Body of pancreas (tissue), 4 donors: ENCODE data around the gene GRIK4. TPM values are rescaled to one million over a fixed set of nuclear protein-coding genes. Genes with fewer than 3 reads are reported as not detected.

Experiments
- ATAC-seq: fragments of 150-250 bp; one replicate; pipeline ENCODE4 v1.9.1; 2016
- DNase-seq, 4 donors: peaks; one replicate each; pipeline ENCODE4 v3.0.0-alpha.2; 2019
- H3K27ac ChIP-seq, 4 donors: fragments of 200-600 bp; sonication (generic); 1 replicate in 3 of 4; 2 replicates in 1 of 4; pipeline versions ENCODE4 v1.5.1 to v1.6.1; 2016 to 2019; ENCODE audit warnings: mild to moderate bottlenecking in 1 of 4, mixed read lengths in 1 of 4, moderate library complexity in 1 of 4
- H3K27me3 ChIP-seq, 2 donors: fragments of 200-600 bp; sonication (generic); one replicate each; pipeline ENCODE4 v1.6.0; 2016; ENCODE audit warnings: mild to moderate bottlenecking in 1 of 2
- H3K36me3 ChIP-seq, 2 donors: fragments of 200-600 bp; sonication (generic); replicated peaks in 1 of 2; 2 replicates each; pipeline ENCODE4 v1.5.1; 2016; ENCODE audit warnings: low read depth in 2 of 2; ENCODE audit not compliant: insufficient read depth in 1 of 2
- H3K4me1 ChIP-seq: fragments of 200-600 bp; sonication (generic); one replicate; pipeline ENCODE4 v1.6.0; 2016
- H3K4me3 ChIP-seq, 2 donors: fragments of 200-600 bp; sonication (generic); 1 replicate in 1 of 2; 2 replicates in 1 of 2; pipeline ENCODE4 v1.5.1; 2016 to 2019
- H3K9me3 ChIP-seq, 3 donors: fragments of 200-600 bp; sonication (generic); 1 replicate in 2 of 3; 2 replicates in 1 of 3; pipeline ENCODE4 v1.5.1; 2016
- POLR2A ChIP-seq, 3 donors: fragments of 450-650 bp; IDR thresholded peaks; one replicate each; pipeline ENCODE4 v1.6.1; 2016; ENCODE audit warnings: antibody characterized with exemption in 3 of 3, mild to moderate bottlenecking in 2 of 3
- WGBS, 2 donors: methylation state at CpG; one replicate each; pipeline ENCODE4 v1.1.5; 2017; 5-methylcytosine and 5-hydroxymethylcytosine counted together
- intact Hi-C: fragments of 100-400 bp; cut with DNase I; formaldehyde crosslinking; loops from one replicate; pipeline ENCODE4 v1.15.1; 2023
- total RNA-seq, 2 donors: library from RNA; depleted of rRNA; stranded (reverse); fragments of >200 nt; gene quantifications; one replicate each; pipeline ENCODE4 v1.1.0, GENCODE V29; 2016
- TF ChIP-seq, protein P1 (sequence below), 7 experiments: fragments of 450-650 bp in 4 of 7; fragments of 200-600 bp in 3 of 7; sonication (generic) in 3 of 7; IDR thresholded peaks; one replicate each; pipeline ENCODE4 v1.5.1; 2016 to 2019; ENCODE audit warnings: antibody characterized with exemption in 7 of 7

The GRIK4 gene
- total RNA-seq, 2 donors from 2014 or later, result not detected

DNA sequence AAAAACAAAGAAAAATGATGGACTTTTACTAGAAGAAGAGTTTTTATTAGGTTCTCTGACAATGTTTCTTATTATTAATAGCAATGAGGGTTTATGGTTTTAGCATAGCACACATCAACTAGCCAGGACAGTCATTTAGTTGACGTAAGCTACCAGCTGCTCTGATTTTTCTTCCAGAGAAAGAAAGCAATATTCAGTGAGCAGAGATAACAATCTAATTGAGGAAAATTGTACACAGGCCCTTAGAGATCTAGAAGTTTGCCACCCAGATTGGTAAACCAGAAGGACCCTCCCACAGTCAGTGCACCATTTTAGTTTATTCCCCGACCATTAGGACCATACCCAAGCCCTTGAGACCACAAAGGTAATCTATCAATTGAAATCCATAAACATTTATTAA is 483.6 kb downstream of the GRIK4 start:
- no peak for TF ChIP-seq POLR2A (IDR thresholded peaks at IDR 0.05)
- TF ChIP-seq, protein P1, sequence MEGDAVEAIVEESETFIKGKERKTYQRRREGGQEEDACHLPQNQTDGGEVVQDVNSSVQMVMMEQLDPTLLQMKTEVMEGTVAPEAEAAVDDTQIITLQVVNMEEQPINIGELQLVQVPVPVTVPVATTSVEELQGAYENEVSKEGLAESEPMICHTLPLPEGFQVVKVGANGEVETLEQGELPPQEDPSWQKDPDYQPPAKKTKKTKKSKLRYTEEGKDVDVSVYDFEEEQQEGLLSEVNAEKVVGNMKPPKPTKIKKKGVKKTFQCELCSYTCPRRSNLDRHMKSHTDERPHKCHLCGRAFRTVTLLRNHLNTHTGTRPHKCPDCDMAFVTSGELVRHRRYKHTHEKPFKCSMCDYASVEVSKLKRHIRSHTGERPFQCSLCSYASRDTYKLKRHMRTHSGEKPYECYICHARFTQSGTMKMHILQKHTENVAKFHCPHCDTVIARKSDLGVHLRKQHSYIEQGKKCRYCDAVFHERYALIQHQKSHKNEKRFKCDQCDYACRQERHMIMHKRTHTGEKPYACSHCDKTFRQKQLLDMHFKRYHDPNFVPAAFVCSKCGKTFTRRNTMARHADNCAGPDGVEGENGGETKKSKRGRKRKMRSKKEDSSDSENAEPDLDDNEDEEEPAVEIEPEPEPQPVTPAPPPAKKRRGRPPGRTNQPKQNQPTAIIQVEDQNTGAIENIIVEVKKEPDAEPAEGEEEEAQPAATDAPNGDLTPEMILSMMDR (IDR thresholded peaks at IDR 0.05), result no peak
- WGBS, 2 donors, result 90 to 95% methylated on average over 2 of the region's 2 CpGs
- Histone ChIP-seq H3K36me3 (no peaks in the 10 kb centered on the region), H3K4me1 (no peaks in the 10 kb centered on the region), H3K27ac (no peak overlapping the region), H3K27me3 (no peaks in the 10 kb centered on the region), H3K4me3 (no peak overlapping the region), H3K9me3 (no peaks in the 10 kb centered on the region)
- DNase-seq (no peak), ATAC-seq (no peak)
- intact Hi-C loops, result no loop called here

DNA sequence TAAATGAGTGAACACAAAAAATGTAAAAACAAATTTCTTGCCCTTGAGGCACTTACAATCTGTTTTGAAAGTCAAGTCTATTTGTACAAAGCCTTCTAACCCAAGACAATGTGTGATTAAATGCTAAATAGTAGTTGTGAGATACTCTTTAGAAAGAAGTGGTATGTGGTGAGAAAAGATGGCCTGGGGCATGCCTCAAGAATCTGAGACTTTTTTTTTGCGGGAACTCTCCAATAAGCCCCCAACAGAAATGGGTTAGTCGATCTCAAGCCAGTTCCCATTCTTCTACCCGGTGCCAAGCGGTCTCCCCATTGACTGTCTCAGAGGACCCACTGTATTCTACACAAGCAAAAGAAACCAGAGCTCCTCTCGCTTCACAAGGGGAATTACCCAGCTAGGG is 485.4 kb downstream of the GRIK4 start:
- intact Hi-C loops, result no loop called here
- no peaks in the 10 kb centered on the region for H3K9me3 ChIP-seq
- ATAC-seq (no peak), DNase-seq (no peak)
- no peak for TF ChIP-seq POLR2A (IDR thresholded peaks at IDR 0.05)
- TF ChIP-seq, protein P1 (IDR thresholded peaks at IDR 0.05), result no peak
- no peaks in the 10 kb centered on the region for H3K36me3 ChIP-seq
- no peaks in the 10 kb centered on the region for H3K27me3 ChIP-seq
- no peak overlapping the region for H3K4me3 ChIP-seq
- no peaks in the 10 kb centered on the region for H3K4me1 ChIP-seq
- 85 to 93% methylated on average over 5 of the region's 5 CpGs for WGBS, 2 donors
- H3K27ac ChIP-seq, result no peak overlapping the region

DNA sequence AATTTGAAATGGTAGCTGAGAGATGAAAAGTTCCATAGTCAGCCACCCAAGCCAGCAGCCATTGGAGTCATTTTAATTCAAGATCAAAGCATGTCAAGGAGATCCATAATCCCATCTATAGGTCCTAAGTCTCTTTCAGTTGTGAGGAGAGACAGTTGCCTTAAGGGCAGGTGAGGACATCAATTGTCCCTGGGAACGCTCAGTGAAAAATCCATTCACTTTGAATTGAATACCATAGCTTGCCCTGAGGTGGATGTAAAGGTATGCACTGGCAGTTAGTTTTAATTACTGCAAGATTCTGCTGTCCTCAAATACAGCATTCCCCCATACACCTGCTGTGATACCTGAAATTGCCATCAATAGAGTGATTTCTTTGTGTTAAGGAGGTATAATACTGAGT is 487.0 kb downstream of the GRIK4 start:
- intact Hi-C loops, result no loop called here
- no peak for ATAC-seq
- Histone ChIP-seq H3K27me3 (no peaks in the 10 kb centered on the region), H3K27ac (no peak overlapping the region), H3K9me3 (no peaks in the 10 kb centered on the region), H3K36me3 (no peaks in the 10 kb centered on the region), H3K4me3 (no peak overlapping the region), H3K4me1 (no peaks in the 10 kb centered on the region)
- no peak for DNase-seq
- WGBS, 2 donors, result 82 to 96% methylated on average over 1 of the region's 1 CpG
- TF ChIP-seq, protein P1 (IDR thresholded peaks at IDR 0.05), result no peak
- no peak for TF ChIP-seq POLR2A (IDR thresholded peaks at IDR 0.05)

DNA sequence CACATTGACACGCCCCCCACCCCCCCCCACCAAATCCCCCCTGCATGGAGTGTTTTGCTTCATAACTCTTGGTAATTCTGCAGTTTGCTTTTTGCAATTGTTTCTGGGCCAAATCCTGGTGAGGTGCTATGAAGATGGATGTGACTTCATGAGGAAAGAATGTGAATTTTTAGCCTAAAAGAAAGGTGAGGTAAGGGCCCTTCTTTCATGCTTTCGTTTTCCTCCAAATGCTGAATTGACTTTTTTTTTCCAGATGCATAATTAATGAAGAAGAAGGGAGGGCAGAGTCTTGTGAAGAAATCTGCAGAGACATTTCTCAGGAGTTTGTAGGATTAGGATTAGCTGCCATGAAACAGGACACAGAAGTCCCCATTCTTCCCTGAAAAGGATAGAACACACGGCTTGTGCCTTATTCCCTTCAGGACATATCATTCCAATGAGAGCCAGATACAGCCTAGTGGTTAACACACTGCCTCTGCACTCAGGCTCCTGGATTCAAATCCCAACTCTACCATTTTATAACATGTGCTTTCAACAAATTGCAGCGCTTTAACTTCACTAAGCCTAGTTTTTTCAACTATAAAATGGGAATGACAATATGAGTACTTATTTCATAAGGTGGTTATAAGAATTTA is 492.8 kb downstream of the GRIK4 start:
- TF ChIP-seq POLR2A (IDR thresholded peaks at IDR 0.05), result no peak
- TF ChIP-seq, protein P1 (IDR thresholded peaks at IDR 0.05), result no peak
- Histone ChIP-seq H3K27me3 (no peaks in the 10 kb centered on the region), H3K4me1 (no peaks in the 10 kb centered on the region), H3K36me3 (no peaks in the 10 kb centered on the region), H3K9me3 (no peaks in the 10 kb centered on the region), H3K4me3 (no peak overlapping the region), H3K27ac (no peak overlapping the region)
- intact Hi-C loops, result no loop called here
- DNase-seq (no peak), ATAC-seq (no peak)
- 48 to 55% methylated on average over 4 of the region's 4 CpGs for WGBS, 2 donors

DNA sequence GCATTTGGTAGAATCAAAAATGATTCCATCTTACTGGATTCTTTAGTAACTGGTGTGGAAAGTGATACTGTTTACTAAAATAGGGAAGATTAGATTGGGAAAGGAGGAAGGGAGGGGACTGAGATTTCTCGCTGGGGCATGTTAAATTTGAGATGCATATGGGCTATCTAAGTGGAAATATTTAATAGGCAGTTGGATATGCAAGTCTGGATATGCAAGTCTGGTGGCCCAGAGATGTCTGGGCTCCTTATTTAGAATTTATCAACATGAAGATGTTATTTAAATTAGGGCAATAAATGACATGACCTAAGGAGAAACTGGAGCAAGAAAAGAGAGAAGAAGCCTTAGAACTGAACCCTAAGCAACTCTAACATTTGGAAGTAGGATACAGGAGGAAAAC is 495.4 kb downstream of the GRIK4 start:
- Histone ChIP-seq H3K9me3 (no peaks in the 10 kb centered on the region), H3K27me3 (no peaks in the 10 kb centered on the region), H3K36me3 (no peaks in the 10 kb centered on the region), H3K4me3 (no peak overlapping the region), H3K27ac (no peak overlapping the region), H3K4me1 (no peaks in the 10 kb centered on the region)
- TF ChIP-seq POLR2A (IDR thresholded peaks at IDR 0.05), result no peak
- TF ChIP-seq, protein P1 (IDR thresholded peaks at IDR 0.05), result no peak
- DNase-seq, result no peak
- intact Hi-C loops, result no loop called here
- WGBS, 2 donors, result 69 to 75% methylated on average over 1 of the region's 1 CpG
- ATAC-seq, result no peak
